HepG2 (cell line): ENCODE data around the gene ENPP7. TPM values are rescaled to one million over a fixed set of nuclear protein-coding genes. Genes with fewer than 3 reads are reported as not detected.

Source experiments
- ATAD3A ChIP-seq: sonication (generic); formaldehyde crosslinking; IDR thresholded peaks from 2 replicates; pipeline ENCODE4 v1.4.0; 2020; ENCODE audit warnings: missing genetic modification reagents
- BRD4 ChIP-seq: sonication (generic); formaldehyde crosslinking; IDR thresholded peaks from 2 replicates; pipeline ENCODE4 v1.4.0; 2020; ENCODE audit warnings: missing genetic modification reagents
- BRF2 ChIP-seq: sonication (generic); formaldehyde crosslinking; IDR thresholded peaks from 2 replicates; pipeline ENCODE4 v1.8.1; 2022; ENCODE audit warnings: mild to moderate bottlenecking, missing genetic modification reagents
- E2F1 ChIP-seq: sonication (generic); formaldehyde crosslinking; IDR thresholded peaks from 2 replicates; pipeline ENCODE4 v1.5.0; 2020; ENCODE audit warnings: missing genetic modification reagents
- HINFP ChIP-seq: sonication (generic); formaldehyde crosslinking; IDR thresholded peaks from 2 replicates; pipeline ENCODE4 v1.4.0; 2020; ENCODE audit warnings: low read depth, mild to moderate bottlenecking, missing genetic modification reagents
- HNRNPL ChIP-seq: fragments of 200-400 bp; formaldehyde crosslinking; IDR thresholded peaks from 2 replicates; pipeline ENCODE4 v1.6.1; 2017; ENCODE audit warnings: mild to moderate bottlenecking, low read depth, low read length
- KDM5A ChIP-seq: fragments of 200-600 bp; sonication (generic); IDR thresholded peaks from 2 replicates; pipeline ENCODE4 v1.7.0; 2018; ENCODE audit warnings: antibody characterized with exemption, mild to moderate bottlenecking, low read length, borderline replicate concordance
- KMT2A ChIP-seq: sonication (generic); formaldehyde crosslinking; IDR thresholded peaks from 2 replicates; pipeline ENCODE4 v1.4.0; 2020; ENCODE audit warnings: missing genetic modification reagents
- MED8 ChIP-seq: sonication (generic); formaldehyde crosslinking; IDR thresholded peaks from 2 replicates; pipeline ENCODE4 v1.8.1; 2023; ENCODE audit warnings: mild to moderate bottlenecking, missing genetic modification reagents; ENCODE audit not compliant: insufficient replicate concordance
- MTF1 ChIP-seq: sonication (generic); formaldehyde crosslinking; IDR thresholded peaks from 2 replicates; pipeline ENCODE4 v1.5.0; 2020; ENCODE audit warnings: missing genetic modification reagents
- NCOA5 ChIP-seq: sonication (generic); formaldehyde crosslinking; IDR thresholded peaks from 2 replicates; pipeline ENCODE4 v1.4.0; 2020; ENCODE audit warnings: missing genetic modification reagents
- NFE2L2 ChIP-seq: fragments of 150-350 bp; IDR thresholded peaks from 2 replicates; pipeline ENCODE4 v1.6.1; 2014; ENCODE audit warnings: low read length
- NFYC ChIP-seq: IDR thresholded peaks from 2 replicates; pipeline ENCODE4 v1.6.1; 2016; ENCODE audit warnings: missing genetic modification reagents, missing compliant biosample characterization
- PLSCR1 ChIP-seq: sonication (generic); formaldehyde crosslinking; IDR thresholded peaks from 2 replicates; pipeline ENCODE4 v1.5.0; 2020; ENCODE audit warnings: missing genetic modification reagents, mild to moderate bottlenecking, borderline replicate concordance
- RAD51 ChIP-seq: fragments of 450-650 bp; IDR thresholded peaks from 2 replicates; pipeline ENCODE4 v1.6.1; 2016; ENCODE audit warnings: borderline replicate concordance
- REXO4 ChIP-seq: sonication (generic); formaldehyde crosslinking; IDR thresholded peaks from 2 replicates; pipeline ENCODE4 v1.8.0; 2022; ENCODE audit warnings: missing genetic modification reagents, mild to moderate bottlenecking, borderline replicate concordance
- RXRA ChIP-seq: sonication (generic); formaldehyde crosslinking; IDR thresholded peaks from 2 replicates; pipeline ENCODE4 v1.5.1; 2020; ENCODE audit warnings: missing genetic modification reagents
- SNAPC5 ChIP-seq: sonication (generic); formaldehyde crosslinking; IDR thresholded peaks from 2 replicates; pipeline ENCODE4 v1.8.1; 2023; ENCODE audit warnings: mild to moderate bottlenecking, missing genetic modification reagents, borderline replicate concordance
- TMF1 ChIP-seq: sonication (generic); formaldehyde crosslinking; IDR thresholded peaks from 2 replicates; pipeline ENCODE4 v1.8.1; 2022; ENCODE audit warnings: low read depth, missing genetic modification reagents
- XBP1 ChIP-seq: sonication (generic); formaldehyde crosslinking; IDR thresholded peaks from 2 replicates; pipeline ENCODE4 v1.5.0; 2020; ENCODE audit warnings: missing genetic modification reagents
- ZFP36 ChIP-seq: fragments of 150-350 bp; IDR thresholded peaks from 2 replicates; pipeline ENCODE4 v1.6.1; 2018; ENCODE audit warnings: borderline replicate concordance, low read length, low read depth; ENCODE audit not compliant: partially characterized antibody
- ZFP36L2 ChIP-seq: sonication (generic); formaldehyde crosslinking; IDR thresholded peaks from 2 replicates; pipeline ENCODE4 v1.4.0; 2020; ENCODE audit warnings: missing genetic modification reagents
- ZNF724P ChIP-seq: sonication (generic); formaldehyde crosslinking; IDR thresholded peaks from 2 replicates; pipeline ENCODE4 v1.8.0; 2022; ENCODE audit warnings: missing genetic modification reagents, borderline replicate concordance
- ZNF788 ChIP-seq: sonication (generic); formaldehyde crosslinking; IDR thresholded peaks from 2 replicates; pipeline ENCODE4 v1.5.0; 2020; ENCODE audit warnings: mild to moderate bottlenecking, missing genetic modification reagents, borderline replicate concordance
- ZNF841 ChIP-seq: sonication (generic); formaldehyde crosslinking; IDR thresholded peaks from 2 replicates; pipeline ENCODE4 v1.8.1; 2023; ENCODE audit warnings: missing genetic modification reagents, borderline replicate concordance
- polyA plus RNA-seq, 8 experiments: library from polyadenylated mRNA; depleted of rRNA in 3 of 8; stranded (reverse) in 7 of 8; unstranded in 1 of 8; fragments of >200 nt; fragmentation: Illumina TruSeq in 4 of 8; extraction: Trizol in 4 of 8; gene quantifications; 2 replicates each; pipeline versions ENCODE4 v1.2.1 to v1.2.3, GENCODE V29; 2011 to 2016; ENCODE audit warnings: low read depth in 4 of 8, missing spikeins in 1 of 8, mixed read lengths in 1 of 8; ENCODE audit not compliant: insufficient read depth in 1 of 8
- total RNA-seq, 5 experiments: library from RNA; depleted of rRNA; stranded (reverse); fragments of >200 nt; fragmentation: Illumina TruSeq; extraction: Trizol; gene quantifications; 2 replicates each; pipeline ENCODE4 v1.2.3, GENCODE V29; 2016; ENCODE audit warnings: low read depth in 1 of 5

ENPP7 gene
- total and polyA plus RNA-seq, 2 of the 13 experiments (the other 11 are each of a cell fraction or from before 2014, with no cell fraction given): 1.1 to 2.2 TPM

- no peak for TF ChIP-seq SNAPC5 (CRISPR knock-in tag)
- TF ChIP-seq HINFP (CRISPR knock-in tag): no peak
- TF ChIP-seq MTF1 (CRISPR knock-in tag): no peak
- TF ChIP-seq ZNF841 (CRISPR knock-in tag): no peak
- no peak for TF ChIP-seq NFE2L2
- no peak for TF ChIP-seq ZNF724P (CRISPR knock-in tag)
- no peak for TF ChIP-seq NFYC (CRISPR knock-in tag)
- no peak for TF ChIP-seq ATAD3A (CRISPR knock-in tag)
- TF ChIP-seq HNRNPL: peak; percentile 91
- no peak for TF ChIP-seq PLSCR1
- no peak for TF ChIP-seq RAD51
- TF ChIP-seq KMT2A (CRISPR knock-in tag): no peak
- no peak for TF ChIP-seq NCOA5 (CRISPR knock-in tag)
- TF ChIP-seq BRD4 (CRISPR knock-in tag): no peak
- no peak; the same call in 1 of the 2 replicates for TF ChIP-seq E2F1 (CRISPR knock-in tag)
- no peak for TF ChIP-seq REXO4 (CRISPR knock-in tag)
- TF ChIP-seq ZFP36: no peak
- TF ChIP-seq ZFP36L2 (CRISPR knock-in tag): no peak
- TF ChIP-seq TMF1 (CRISPR knock-in tag): no peak
- TF ChIP-seq RXRA: peak; percentile 73
- TF ChIP-seq ZNF788 (CRISPR knock-in tag): peak; percentile 69; the same call in 1 of the 2 replicates
- TF ChIP-seq BRF2 (CRISPR knock-in tag): no peak
- TF ChIP-seq XBP1 (CRISPR knock-in tag): no peak
- TF ChIP-seq KDM5A: no peak
- TF ChIP-seq MED8: no peak
Observed at GRCh38 chr17:79730769-79731483, at the start of gene ENPP7 (continued).
